Neutrophil (primary cell): ENCODE results near the gene NAALADL2.

Experiments
- H3K27ac ChIP-seq: fragments of 200-600 bp; sonication (generic); 2 replicates; pipeline ENCODE4 v1.5.1; 2016; ENCODE audit warnings: mild to moderate bottlenecking, moderate library complexity
- H3K27me3 ChIP-seq: fragments of 200-600 bp; sonication (generic); 2 replicates; pipeline ENCODE4 v1.6.0; 2016; ENCODE audit warnings: mild to moderate bottlenecking
- H3K36me3 ChIP-seq: fragments of 200-600 bp; sonication (generic); 2 replicates; pipeline ENCODE4 v1.5.1; 2017
- H3K4me1 ChIP-seq, 2 experiments: fragments of 200-600 bp in 1 of 2; sonication (generic) in 1 of 2; 1 replicate in 1 of 2; 2 replicates in 1 of 2; pipeline versions ENCODE4 v1.5.1 to v1.6.1; 2013 to 2016; ENCODE audit warnings: low read depth in 1 of 2, low read length in 1 of 2, mild to moderate bottlenecking in 1 of 2, moderate library complexity in 1 of 2; ENCODE audit not compliant: control insufficient read depth in 1 of 2, insufficient read depth in 1 of 2
- H3K4me3 ChIP-seq, 2 experiments: fragments of 200-600 bp in 1 of 2; sonication (generic) in 1 of 2; 1 replicate in 1 of 2; 2 replicates in 1 of 2; pipeline ENCODE4 v1.5.1; 2013 to 2016; ENCODE audit warnings: low read depth in 1 of 2, low read length in 1 of 2, mild to moderate bottlenecking in 1 of 2, moderate library complexity in 1 of 2
- H3K9me3 ChIP-seq: fragments of 200-600 bp; sonication (generic); 2 replicates; pipeline ENCODE4 v1.5.1; 2016
- TF ChIP-seq, protein P1 (sequence below): fragments of 200-600 bp; sonication (generic); IDR thresholded peaks from 2 replicates; pipeline ENCODE4 v1.5.1; 2016; ENCODE audit warnings: antibody characterized with exemption

Gene NAALADL2

DNA sequence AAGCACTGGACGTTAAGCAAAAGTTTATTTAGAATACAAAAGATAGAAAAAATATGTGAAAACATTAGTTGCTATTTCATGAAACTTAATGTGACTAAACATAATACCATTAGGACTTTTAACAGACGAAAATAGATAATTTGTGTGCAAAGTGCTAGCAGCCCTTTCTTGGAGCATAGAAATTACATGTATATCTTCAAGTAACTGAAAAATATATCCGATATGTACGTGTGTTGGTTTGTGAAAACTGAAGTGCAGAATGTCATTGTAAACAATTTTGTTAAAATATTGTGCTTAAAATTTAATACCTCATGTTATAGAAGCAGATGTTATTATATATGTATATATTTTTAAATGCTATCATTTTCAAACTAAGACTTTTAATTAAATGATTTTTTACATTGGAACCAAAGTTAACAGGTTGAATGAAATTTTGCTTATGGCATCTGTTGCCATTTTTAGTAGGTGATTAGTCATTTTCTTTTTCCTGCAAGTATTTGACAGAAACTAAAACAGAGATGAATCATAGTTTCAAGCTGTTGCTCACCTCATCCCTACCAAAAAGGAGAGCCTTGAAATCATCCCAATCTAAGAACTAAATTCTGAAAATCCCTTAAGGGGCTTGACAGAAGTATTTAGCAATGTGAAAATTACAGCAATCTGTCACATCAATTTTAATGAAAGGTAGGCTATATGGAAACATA is 334.8 kb downstream of the NAALADL2 start:
- H3K4me3 ChIP-seq, result no peak overlapping the region
- H3K9me3 ChIP-seq, result no peaks in the 10 kb centered on the region
- TF ChIP-seq, protein P1, sequence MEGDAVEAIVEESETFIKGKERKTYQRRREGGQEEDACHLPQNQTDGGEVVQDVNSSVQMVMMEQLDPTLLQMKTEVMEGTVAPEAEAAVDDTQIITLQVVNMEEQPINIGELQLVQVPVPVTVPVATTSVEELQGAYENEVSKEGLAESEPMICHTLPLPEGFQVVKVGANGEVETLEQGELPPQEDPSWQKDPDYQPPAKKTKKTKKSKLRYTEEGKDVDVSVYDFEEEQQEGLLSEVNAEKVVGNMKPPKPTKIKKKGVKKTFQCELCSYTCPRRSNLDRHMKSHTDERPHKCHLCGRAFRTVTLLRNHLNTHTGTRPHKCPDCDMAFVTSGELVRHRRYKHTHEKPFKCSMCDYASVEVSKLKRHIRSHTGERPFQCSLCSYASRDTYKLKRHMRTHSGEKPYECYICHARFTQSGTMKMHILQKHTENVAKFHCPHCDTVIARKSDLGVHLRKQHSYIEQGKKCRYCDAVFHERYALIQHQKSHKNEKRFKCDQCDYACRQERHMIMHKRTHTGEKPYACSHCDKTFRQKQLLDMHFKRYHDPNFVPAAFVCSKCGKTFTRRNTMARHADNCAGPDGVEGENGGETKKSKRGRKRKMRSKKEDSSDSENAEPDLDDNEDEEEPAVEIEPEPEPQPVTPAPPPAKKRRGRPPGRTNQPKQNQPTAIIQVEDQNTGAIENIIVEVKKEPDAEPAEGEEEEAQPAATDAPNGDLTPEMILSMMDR, result no peak
- no peaks in the 10 kb centered on the region for H3K4me1 ChIP-seq
- no peaks in the 10 kb centered on the region for H3K27me3 ChIP-seq
- H3K27ac ChIP-seq, result no peak overlapping the region
- H3K36me3 ChIP-seq, result no peaks in the 10 kb centered on the region

DNA sequence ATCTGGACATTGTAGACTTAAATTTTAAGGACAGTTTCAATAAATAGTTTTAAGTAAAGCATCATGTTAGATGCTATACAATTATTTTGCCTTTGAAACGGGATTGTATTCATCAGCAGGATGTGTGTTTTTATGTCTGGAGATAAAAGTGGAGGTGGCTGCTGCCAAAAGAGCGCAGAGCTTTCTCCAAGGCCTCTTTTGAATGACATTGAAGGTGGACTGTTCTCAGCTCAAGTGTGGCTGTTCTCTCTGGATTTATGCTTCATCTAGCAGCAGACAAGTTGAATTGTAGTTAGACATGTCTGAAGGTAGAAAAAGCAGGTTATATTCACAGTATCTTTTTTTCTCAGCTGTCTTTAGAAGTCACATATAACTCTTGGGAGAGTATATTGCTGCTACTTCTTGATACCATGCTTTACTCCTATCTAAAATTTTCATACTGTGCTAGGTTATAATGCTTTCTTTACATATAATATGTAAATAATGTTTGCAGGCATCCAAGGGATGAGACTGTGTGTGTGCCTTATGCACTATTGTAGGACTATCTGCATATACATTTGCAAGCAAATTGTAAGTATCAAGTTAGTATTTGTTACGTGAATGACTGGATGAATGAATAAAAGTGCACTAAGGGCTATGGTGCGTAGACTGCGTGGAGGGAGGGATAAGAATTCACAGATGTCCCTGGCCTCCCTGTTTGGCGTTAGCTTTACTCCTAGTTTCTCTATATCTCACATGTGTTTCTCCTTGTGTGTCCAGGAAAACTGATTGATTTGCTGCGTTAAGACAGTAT is 340.1 kb downstream of the NAALADL2 start:
- Histone ChIP-seq H3K4me1 (no peaks in the 10 kb centered on the region), H3K4me3 (no peak overlapping the region)

DNA sequence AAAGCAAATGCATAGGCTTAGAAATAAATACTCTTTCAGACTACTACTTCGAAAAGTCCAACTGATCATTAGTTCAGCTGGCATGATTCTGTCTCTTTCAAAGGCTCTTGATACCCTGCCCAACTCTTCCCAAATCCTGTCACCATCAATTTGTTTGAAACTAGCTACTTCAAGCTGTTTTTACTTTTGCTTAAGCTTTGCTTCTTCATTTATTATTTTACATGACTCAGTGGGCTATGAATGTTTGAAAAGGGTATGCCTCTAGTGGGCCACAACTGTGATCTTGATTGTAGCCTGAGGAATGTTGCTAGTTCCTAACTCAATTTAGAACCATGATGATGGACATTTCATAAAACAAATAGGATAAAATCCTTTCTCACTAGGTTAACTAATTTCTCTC is 340.8 kb downstream of the NAALADL2 start:
- no peaks in the 10 kb centered on the region for H3K4me1 ChIP-seq
- H3K4me3 ChIP-seq, result no peak overlapping the region
- no peaks in the 10 kb centered on the region for H3K36me3 ChIP-seq
- TF ChIP-seq, protein P1, result no peak
- no peaks in the 10 kb centered on the region for H3K27me3 ChIP-seq
- no peaks in the 10 kb centered on the region for H3K9me3 ChIP-seq
- H3K27ac ChIP-seq, result no peak overlapping the region

More for the DNA sequence above, 340.1 kb downstream of the NAALADL2 start:
- H3K9me3 ChIP-seq, result no peaks in the 10 kb centered on the region
- no peaks in the 10 kb centered on the region for H3K36me3 ChIP-seq
- H3K27ac ChIP-seq, result no peak overlapping the region
- no peaks in the 10 kb centered on the region for H3K27me3 ChIP-seq
- TF ChIP-seq, protein P1, result no peak

DNA sequence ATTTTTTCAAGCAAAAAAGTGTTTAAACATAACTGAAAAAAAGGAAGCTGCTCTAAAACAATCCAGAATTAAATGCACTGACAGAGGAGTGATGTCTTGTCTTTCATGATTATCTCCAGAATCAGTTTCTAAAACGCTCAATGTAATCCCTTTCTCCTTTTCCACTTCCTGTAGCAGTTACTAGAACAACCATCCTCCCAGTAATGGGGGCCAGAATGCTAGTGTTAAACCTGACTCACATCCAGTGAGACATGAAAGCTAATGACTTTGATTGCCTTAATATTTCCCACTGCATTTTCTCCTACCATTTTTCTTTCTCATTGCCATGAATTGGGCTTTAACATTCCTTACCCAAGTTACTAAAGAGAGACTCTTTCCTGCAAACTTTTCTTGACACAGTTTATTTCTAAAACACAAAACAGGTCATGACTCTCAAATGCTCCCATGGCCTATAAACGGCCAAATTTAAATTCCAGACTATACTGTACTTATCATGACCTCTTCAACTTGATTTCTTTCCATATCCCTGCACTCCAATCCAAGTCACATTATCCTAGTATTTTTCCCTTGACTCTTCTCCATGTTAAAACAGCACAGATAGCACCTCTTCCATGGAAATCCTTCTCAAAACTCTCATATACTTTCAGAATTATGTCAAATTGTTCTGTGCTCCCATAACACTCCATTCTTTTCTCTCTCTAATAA is 341.4 kb downstream of the NAALADL2 start:
- Histone ChIP-seq H3K4me3 (no peak overlapping the region), H3K27me3 (no peaks in the 10 kb centered on the region), H3K36me3 (no peaks in the 10 kb centered on the region), H3K27ac (no peak overlapping the region), H3K9me3 (no peaks in the 10 kb centered on the region), H3K4me1 (no peaks in the 10 kb centered on the region)
- TF ChIP-seq, protein P1, result no peak

DNA sequence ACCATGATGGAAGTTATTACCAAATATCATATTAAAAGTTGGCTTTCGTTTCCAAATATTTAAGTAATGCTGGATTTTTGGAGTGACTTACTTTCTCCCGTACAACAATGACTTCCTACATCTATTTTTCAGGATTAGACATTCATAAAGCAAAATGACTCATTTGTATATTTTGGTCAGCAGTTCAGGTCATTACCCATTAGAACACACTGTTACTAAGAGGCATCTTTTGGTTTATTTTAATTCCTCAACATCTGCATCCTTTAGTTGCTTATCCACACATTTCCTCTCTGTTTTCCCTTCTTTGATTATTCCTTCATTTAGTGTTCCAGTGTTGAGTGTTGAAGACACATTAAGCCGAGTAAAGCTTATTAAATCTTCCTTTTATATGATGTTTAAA is 348.2 kb downstream of the NAALADL2 start:
- Histone ChIP-seq H3K36me3 (no peaks in the 10 kb centered on the region), H3K27me3 (no peaks in the 10 kb centered on the region), H3K9me3 (no peaks in the 10 kb centered on the region), H3K27ac (no peak overlapping the region), H3K4me1 (no peaks in the 10 kb centered on the region), H3K4me3 (no peak overlapping the region)
- TF ChIP-seq, protein P1, result no peak
